Activated CD4-positive, alpha-beta T cell treated with anti-CD3 and anti-CD28 coated beads, Interleukin-2, Interleukin-4, amounts not matched to agents 100 ng/mL and 50 ng/mL, durations not matched to agents 16 hours and 8 hours (primary cell): ENCODE measurements around the gene HDGFL3.
"Not testable (repeated sequence)": the region's sequence is repeated elsewhere in the genome, so short reads cannot be mapped to it uniquely, and the experiment has no call there.

ENCODE experiments used
- DNase-seq: peaks from one replicate; pipeline ENCODE4 v3.0.0-alpha.2; 2020; ENCODE audit warnings: low spot score

HDGFL3 gene

DNA sequence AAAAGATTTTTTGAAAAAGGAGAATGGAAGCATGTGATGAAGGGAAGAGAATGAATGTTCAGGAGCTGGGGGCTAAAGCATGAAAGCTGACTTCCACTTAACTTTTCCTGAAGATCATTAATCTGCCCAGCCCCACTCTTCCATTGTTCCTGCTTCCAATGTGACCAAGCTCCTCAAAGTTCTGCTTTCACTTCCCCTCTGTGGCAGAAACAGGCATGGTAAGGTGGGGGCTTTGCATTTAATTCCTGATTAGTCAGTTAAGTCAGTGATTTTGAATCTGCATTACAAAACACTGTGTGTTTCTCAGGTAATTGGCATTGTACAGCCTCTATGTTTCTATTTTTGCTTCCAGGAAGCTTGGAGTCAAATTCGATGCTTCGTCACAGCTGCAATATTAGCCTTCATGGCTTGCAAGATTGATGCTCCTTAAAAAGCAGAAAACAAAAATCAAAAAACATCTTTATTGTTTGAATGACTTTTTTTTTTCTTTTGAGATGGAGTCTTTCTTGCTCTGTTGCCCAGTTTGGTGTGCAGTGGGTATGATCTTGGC, 107.5 kb downstream of the HDGFL3 start:
- no peak for DNase-seq

DNA sequence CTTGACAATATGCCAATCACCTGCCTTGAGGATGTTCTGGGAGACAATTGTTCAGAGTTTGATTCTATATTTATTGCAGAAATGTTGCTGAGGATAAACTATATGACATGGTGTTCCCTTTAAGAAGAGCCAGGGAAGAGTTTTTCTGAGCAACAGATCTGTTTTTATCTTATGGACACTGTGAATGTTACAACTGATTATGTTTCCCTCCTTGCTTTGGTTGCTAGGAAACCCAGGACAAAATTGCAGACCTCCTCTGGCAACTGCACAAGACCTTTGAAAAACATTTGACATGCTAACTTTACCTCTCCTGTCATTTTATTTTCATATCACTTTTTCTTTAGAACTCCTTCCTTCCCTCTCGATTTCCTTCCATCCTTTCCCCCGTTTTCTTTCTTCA, 108.3 kb downstream of the HDGFL3 start:
- DNase-seq = no peak

DNA sequence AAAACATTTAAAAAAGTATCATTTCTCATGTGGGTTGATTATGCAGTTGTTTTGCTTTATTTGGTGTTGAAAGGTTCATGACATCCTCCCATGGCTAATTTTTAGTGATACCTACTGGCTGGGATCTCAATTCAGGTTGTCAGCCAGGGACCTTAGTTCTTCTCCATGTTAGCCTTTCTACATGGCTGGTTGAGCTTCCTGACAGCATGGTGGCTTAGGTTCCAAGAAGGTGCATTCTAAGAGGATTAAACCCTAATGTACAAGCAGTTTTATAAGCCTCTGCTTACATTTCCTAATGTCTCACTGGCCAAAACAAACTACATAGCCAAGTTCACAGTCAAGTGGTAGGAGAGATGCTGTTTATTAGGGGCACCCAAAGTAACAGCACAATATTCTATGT, 109.5 kb downstream of the HDGFL3 start:
- DNase-seq = no peak

DNA sequence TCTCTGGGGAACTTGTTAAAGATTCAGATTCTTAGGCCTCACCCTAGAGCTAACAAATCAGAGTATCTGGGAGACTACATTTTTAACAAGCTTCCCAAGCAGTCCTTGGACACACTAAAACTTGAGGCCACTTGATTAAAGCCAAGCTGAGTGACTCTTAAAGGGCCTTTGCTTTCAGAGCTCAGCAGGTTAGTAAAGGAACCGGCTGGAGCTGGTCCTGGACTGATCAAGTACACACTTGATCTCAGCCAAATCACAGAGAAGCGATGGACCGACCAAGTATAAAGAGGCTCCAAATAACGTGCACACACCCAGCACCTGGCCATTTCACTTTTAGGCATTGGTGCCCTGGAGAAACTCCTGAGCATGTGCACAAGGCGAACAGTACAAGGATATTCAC, 113.0 kb downstream of the HDGFL3 start:
- DNase-seq = no peak

DNA sequence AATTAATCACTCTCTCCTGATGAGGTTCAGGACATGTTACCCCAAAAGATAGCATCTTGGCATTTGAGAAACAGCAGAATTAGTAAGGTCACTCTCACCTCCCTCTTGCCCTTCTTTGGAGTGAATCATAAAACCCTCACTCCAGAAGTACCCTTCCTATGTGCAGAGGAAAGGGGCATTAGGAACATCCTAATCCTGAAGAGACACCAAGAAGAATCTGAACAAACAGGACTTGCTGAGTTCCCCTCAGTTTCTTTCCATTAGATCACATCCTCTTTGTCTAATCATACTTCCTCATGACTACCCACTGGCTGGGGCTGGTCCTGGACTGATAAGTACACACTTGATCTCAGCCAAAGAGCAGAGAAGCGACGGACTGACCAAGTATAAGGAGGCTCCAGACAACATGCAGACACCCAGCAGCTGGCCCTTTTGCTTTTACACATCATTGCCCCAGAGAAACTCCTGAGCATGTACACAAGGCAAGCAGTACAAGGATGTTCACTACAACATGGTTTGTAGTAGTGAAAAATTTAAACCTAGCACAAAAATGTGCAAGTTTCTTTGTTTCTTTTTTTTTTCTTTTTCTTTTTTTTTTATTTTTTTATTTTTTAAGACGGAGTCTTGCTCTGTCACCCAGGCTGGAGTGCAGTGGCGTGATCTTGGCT, 115.2 kb downstream of the HDGFL3 start:
- DNase-seq = no peak

DNA sequence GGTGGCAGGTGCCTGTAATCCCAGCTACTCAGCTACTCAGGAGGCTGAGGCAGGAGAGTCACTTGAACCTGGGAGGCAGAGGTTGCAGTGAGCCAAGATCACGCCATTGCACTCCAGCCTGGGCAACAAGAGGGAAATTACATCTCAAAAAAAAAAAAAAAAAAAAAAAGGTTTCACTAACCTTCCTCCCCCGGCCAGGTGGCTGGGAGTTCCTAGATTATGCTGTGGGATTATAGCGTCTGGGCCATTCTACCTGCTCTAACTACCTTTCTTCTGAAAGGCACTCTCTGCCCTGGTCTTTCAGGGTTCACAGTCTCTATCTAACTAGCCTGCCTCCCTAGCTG, 115.7 kb downstream of the HDGFL3 start:
- DNase-seq = not testable (repeated sequence)

DNA sequence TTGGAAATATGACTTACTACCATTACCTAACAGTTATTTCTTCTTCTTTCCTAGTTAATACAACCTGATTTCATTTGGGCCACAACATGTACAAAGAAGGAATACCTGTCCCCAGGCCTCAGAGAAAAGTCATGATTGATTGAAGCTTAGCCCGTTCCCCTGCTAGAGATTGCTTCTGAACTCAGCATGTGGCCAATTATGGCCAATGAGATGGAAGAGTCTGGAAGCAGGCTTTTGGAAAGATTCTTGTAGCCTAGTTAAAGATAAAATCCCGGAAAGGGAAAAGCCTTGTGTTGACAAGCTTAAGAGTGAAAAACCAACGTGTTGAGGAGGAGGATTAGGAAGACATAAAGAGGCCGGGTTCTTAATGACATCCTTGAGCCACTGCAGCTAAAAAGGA, 117.2 kb downstream of the HDGFL3 start:
- no peak for DNase-seq

DNA sequence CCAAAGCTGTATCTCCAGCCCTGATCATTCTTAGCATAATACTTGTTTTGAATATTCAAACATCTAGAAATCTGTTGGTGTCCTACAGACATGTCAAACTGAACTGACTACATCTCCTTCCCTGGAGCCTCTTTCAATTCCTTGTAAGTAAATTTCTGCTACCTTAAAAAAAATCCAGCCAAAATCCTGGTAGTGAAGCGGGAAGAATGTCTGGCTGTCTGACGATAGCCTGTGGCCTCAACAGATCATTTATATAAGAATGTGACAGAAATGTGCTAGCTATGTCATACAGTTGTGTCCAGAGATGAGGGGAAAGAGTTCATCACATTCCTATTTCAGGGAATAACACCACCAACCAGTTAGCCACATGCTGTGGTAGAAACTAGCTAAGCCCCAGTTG, 118.7 kb downstream of the HDGFL3 start:
- no peak for DNase-seq

DNA sequence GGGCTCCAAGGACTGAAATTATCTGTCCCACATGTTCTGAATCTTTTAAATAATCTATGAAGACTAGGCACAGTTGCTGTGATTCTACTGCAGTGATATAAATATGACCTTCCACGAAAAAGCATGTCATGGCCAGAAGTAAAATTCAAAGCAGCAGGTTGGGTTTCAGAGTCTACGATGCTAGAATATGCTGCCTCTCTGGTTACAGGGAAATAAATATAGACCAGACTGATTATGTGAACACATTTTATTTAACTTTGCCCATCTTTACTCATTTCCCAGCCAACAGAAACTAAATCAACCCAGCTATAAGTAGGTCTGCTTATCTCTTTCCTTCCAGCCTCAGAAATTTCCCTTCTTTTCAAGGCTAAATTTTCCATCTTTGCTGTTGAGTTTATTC, 120.0 kb downstream of the HDGFL3 start:
- no peak for DNase-seq

DNA sequence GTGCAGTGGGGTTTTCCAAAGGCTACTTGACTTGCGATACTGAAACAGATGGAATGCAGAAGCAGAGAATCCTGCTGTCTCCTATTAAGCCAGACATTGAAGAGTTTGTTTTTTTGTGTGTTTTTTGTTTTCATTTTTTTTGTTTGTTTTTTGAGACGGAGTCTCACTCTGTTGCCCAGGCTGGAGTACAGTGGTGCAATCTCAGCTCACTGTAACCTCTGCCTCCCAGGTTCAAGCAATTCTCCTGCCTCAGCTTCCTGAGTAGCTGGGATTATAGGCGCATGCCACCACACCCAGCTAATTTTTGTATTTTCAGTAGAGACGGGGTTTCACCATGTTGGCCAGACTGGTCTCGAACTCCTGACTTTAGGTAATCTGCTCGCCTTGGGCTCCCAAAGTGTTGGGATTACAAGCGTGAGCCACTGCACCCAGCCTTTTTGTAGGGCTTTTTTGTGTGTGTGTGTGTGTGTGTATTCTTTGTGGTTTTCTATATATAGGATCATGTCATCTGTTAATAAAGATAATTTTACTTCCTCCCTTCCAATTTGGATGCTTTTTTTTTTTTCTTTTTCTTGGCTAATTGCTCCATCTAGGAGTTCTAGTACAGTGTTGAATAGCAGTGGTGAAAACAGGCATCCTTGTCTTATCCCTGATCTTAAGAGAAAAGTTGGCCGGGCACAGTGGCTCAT, 121.6 kb downstream of the HDGFL3 start:
- not testable (repeated sequence) for DNase-seq

DNA sequence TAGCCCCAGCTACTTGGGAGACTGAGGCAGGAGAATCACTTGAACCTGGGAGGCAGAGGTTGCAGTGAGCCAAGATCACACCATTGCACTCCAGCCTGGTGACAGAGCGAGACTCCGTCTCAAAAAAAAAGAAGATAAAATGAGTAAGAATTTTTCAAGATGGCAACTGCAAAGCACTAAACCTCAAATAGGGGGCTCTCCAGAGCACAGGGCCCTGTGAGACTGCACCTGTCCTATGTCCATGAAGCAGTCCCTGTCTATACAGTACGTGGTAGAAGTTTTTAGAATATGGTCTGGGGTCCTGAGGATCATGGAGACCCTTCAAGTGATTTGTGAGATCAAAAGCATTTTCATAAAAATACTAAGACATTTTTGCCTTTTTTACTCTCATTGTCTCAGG, 122.2 kb downstream of the HDGFL3 start:
- not testable (repeated sequence) for DNase-seq

DNA sequence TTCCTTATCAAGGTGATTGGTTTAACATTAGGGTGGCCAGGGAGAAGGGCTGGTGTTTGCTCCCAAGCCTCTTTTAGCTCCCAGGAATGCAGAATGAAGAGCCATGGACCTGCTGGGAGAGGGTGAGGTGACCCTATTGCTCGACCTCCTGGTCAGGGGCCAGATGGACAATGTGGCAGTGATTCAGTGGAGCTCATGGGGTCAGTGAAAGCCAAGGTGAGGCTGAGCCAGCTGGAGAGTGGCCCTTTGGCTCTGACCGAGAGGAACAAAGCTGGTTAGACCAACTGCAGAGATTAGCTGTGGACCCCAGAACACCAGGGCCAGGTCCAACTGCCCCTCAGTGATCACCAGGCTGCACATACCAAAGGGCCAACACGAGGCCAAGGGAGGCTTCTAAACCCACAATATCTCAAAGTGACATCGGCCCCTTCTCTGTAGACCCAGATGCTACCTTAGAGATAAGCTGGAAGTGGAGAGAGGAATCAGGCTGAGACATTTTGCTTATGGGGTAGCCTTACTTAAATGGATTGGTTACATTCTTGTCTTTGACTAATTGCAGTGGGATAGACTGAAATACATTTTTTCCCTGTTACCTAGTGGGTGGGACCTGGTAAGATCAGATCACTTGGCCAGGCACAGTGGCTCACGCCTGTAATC, 124.8 kb downstream of the HDGFL3 start:
- no peak for DNase-seq

DNA sequence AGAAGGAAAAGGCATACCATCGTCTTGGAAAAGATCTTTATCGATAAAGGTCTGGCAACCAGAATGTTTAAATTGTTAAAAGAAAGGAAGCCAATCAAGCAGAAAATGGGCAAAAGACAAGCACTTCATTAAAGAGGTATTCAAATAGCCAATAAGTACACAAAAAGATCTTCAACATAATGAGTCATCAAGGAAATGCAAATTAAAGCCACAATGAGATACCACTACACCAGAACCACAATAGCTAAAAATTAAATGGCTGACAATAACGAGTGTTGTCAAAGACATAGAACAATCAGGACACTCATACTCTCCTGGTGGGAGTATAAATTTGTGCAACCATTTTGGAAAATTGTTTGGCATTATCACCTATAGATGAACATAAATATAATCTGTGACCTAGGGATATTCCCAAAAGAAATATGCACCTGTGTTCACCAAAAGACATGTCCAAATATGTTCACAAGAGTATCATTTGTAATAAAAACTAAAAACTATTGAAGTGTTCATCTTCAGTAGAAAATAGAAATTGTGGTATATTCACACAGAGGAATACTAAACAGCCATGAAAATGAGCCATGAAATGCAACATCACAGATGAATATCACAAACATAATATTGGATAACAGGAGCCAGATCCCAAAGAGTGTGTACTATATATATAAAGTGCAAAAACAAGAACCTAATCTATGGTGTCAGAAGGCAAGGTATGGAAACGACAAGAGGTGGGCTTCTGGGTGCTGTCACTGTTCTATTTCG, 126.2 kb downstream of the HDGFL3 start:
- DNase-seq = no peak

DNA sequence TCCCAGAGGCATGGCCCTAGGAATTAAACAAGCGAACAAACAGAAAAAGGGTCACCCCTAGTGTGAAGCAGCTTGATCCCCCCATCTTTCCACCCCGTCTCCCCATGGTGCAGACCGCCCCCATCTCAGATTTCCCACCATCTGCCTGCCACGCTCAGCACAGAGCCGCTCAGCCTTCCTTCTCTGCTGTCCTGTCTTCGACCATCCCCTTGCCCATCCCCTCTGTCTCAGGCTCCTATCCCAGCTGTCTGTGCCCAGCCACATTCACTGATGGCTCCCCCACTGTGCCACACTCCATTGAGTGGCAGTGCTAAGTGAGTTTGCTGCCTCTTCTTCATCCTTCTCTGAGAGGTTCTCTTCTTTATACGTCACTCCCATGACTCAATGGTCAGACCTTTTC, 128.9 kb downstream of the HDGFL3 start:
- DNase-seq = no peak
